Measurements from ENCODE around the gene RPS8.
"Not testable (repeated sequence)": the region's sequence is repeated elsewhere in the genome, so short reads cannot be mapped to it uniquely, and the experiment has no call there.

DNA sequence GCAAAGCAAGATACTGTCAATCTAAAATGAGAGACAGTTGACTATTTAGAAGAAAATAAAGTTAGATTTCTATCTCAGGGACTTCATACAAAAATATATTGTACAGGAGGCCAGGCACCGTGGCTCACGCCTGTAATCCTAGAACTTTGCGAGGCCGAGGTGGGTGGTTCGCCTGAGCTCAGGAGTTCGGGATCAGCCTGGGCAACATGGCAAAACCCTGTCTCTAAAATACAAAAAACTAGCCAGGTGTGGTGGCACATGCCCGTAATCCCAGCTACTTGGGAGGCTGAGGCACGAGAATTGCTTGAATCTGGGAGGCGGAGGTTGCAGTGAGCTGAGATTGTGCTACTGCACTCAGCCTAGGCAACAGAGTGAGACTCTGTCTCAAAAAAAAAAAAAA, 40.6 kb downstream of the RPS8 start:
- TF ChIP-seq, protein P1, sequence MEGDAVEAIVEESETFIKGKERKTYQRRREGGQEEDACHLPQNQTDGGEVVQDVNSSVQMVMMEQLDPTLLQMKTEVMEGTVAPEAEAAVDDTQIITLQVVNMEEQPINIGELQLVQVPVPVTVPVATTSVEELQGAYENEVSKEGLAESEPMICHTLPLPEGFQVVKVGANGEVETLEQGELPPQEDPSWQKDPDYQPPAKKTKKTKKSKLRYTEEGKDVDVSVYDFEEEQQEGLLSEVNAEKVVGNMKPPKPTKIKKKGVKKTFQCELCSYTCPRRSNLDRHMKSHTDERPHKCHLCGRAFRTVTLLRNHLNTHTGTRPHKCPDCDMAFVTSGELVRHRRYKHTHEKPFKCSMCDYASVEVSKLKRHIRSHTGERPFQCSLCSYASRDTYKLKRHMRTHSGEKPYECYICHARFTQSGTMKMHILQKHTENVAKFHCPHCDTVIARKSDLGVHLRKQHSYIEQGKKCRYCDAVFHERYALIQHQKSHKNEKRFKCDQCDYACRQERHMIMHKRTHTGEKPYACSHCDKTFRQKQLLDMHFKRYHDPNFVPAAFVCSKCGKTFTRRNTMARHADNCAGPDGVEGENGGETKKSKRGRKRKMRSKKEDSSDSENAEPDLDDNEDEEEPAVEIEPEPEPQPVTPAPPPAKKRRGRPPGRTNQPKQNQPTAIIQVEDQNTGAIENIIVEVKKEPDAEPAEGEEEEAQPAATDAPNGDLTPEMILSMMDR (IDR thresholded peaks at IDR 0.05 in 8 of 11, conservative IDR thresholded peaks at IDR 0.05 in 3 of 11) = not testable (repeated sequence)
- not testable (repeated sequence) for TF ChIP-seq POLR2A, POLR2AphosphoS5 (IDR thresholded peaks at IDR 0.05)
